HAP-1 (cell line): ENCODE measurements around the gene FBXW8.

Source experiments
- DNase-seq, 2 experiments: peaks; one replicate each; pipeline ENCODE4 v3.0.0-alpha.2; 2016 to 2020; ENCODE audit warnings: low spot score in 2 of 2
- H3K27me3 ChIP-seq: fragments of 250-450 bp; sonication (Bioruptor Pico); 2 replicates; pipeline ENCODE4 v1.5.1; 2020; ENCODE audit warnings: low read depth, mild to moderate bottlenecking, moderate library complexity
- H3K36me3 ChIP-seq: fragments of 250-450 bp; sonication (Bioruptor Pico); replicated peaks from 2 replicates; pipeline ENCODE4 v1.5.1; 2020; ENCODE audit warnings: mild to moderate bottlenecking
- H3K4me1 ChIP-seq: fragments of 250-450 bp; sonication (Bioruptor Pico); 2 replicates; pipeline ENCODE4 v1.5.1; 2020; ENCODE audit warnings: mild to moderate bottlenecking
- H3K4me3 ChIP-seq: fragments of 250-450 bp; sonication (Bioruptor Pico); 2 replicates; pipeline ENCODE4 v1.5.1; 2020; ENCODE audit warnings: mild to moderate bottlenecking, moderate library complexity
- H3K9me3 ChIP-seq: fragments of 250-450 bp; sonication (Bioruptor Pico); 2 replicates; pipeline ENCODE4 v1.5.1; 2020; ENCODE audit warnings: mild to moderate bottlenecking, moderate library complexity
- in situ Hi-C: fragments of 300-500 bp; cut with MboI; formaldehyde crosslinking; loops from 3 replicates; pipeline ENCODE4 v1.14.3; 2020; ENCODE audit warnings: low sequenced_read_pairs, inconsistent platforms, mixed read lengths

FBXW8 gene

GRCh38 chr12:117011988-117012805, 101.4 kb downstream of the FBXW8 start:
- Histone ChIP-seq H3K4me3 (no peak overlapping the region), H3K9me3 (no peaks in the 10 kb centered on the region; the same call in 1 of the 2 replicates), H3K36me3 (peaks cover 12% of the 10 kb centered on the region), H3K27me3 (no peaks in the 10 kb centered on the region), H3K4me1 (no peaks in the 10 kb centered on the region)
- no peak for DNase-seq
- in situ Hi-C loops, result no loop called here

GRCh38 chr12:117013726-117014125, 103.0 kb downstream of the FBXW8 start:
- Histone ChIP-seq H3K27me3 (no peaks in the 10 kb centered on the region), H3K4me1 (no peaks in the 10 kb centered on the region), H3K9me3 (no peaks in the 10 kb centered on the region; the same call in 1 of the 2 replicates), H3K4me3 (no peak overlapping the region), H3K36me3 (peaks cover 12% of the 10 kb centered on the region)
- no peak for DNase-seq
- in situ Hi-C loops, result no loop called here

GRCh38 chr12:117014342-117014887, 103.7 kb downstream of the FBXW8 start:
- in situ Hi-C loops, result no loop called here
- Histone ChIP-seq H3K9me3 (no peaks in the 10 kb centered on the region; the same call in 1 of the 2 replicates), H3K36me3 (peaks cover 12% of the 10 kb centered on the region), H3K4me1 (no peaks in the 10 kb centered on the region), H3K27me3 (no peaks in the 10 kb centered on the region), H3K4me3 (no peak overlapping the region)
- DNase-seq, result no peak

GRCh38 chr12:117015811-117016210, 105.1 kb downstream of the FBXW8 start:
- Histone ChIP-seq H3K27me3 (no peaks in the 10 kb centered on the region), H3K9me3 (no peaks in the 10 kb centered on the region; the same call in 1 of the 2 replicates), H3K36me3 (peaks cover 12% of the 10 kb centered on the region), H3K4me1 (no peaks in the 10 kb centered on the region), H3K4me3 (no peak overlapping the region)
- DNase-seq, result no peak
- in situ Hi-C loops, result no loop called here

GRCh38 chr12:117017807-117018206, 107.1 kb downstream of the FBXW8 start:
- H3K36me3 ChIP-seq, result peaks cover 12% of the 10 kb centered on the region
- H3K4me3 ChIP-seq, result no peak overlapping the region
- H3K27me3 ChIP-seq, result no peaks in the 10 kb centered on the region
- in situ Hi-C loops, result no loop called here
- H3K9me3 ChIP-seq, result no peaks in the 10 kb centered on the region; the same call in 1 of the 2 replicates
- DNase-seq, result no peak
- H3K4me1 ChIP-seq, result no peaks in the 10 kb centered on the region

- Histone ChIP-seq H3K36me3 (peaks cover 12% of the 10 kb centered on the region), H3K27me3 (no peaks in the 10 kb centered on the region), H3K4me1 (no peaks in the 10 kb centered on the region), H3K4me3 (no peak overlapping the region), H3K9me3 (no peaks in the 10 kb centered on the region)
- DNase-seq, result no peak
- in situ Hi-C loops, result no loop called here
Observed at GRCh38 chr12:117018276-117018675, 107.5 kb downstream of the FBXW8 start.

GRCh38 chr12:117018685-117019084, 107.9 kb downstream of the FBXW8 start:
- Histone ChIP-seq H3K27me3 (no peaks in the 10 kb centered on the region), H3K9me3 (no peaks in the 10 kb centered on the region), H3K36me3 (peaks cover 12% of the 10 kb centered on the region), H3K4me1 (no peaks in the 10 kb centered on the region), H3K4me3 (no peak overlapping the region)
- no peak for DNase-seq
- in situ Hi-C loops, result no loop called here

GRCh38 chr12:117019866-117020265, 109.1 kb downstream of the FBXW8 start:
- Histone ChIP-seq H3K4me3 (no peak overlapping the region), H3K4me1 (no peaks in the 10 kb centered on the region), H3K27me3 (no peaks in the 10 kb centered on the region), H3K9me3 (no peaks in the 10 kb centered on the region), H3K36me3 (peaks cover 10% of the 10 kb centered on the region)
- DNase-seq, result no peak
- in situ Hi-C loops, result no loop called here

GRCh38 chr12:117020536-117021220, 109.9 kb downstream of the FBXW8 start:
- no peaks in the 10 kb centered on the region for H3K9me3 ChIP-seq
- H3K27me3 ChIP-seq, result no peaks in the 10 kb centered on the region
- in situ Hi-C loops, result no loop called here
- H3K4me3 ChIP-seq, result no peak overlapping the region
- H3K4me1 ChIP-seq, result no peaks in the 10 kb centered on the region
- H3K36me3 ChIP-seq, result peaks cover 14% of the 10 kb centered on the region
- no peak for DNase-seq

- no peak overlapping the region for H3K4me3 ChIP-seq
- in situ Hi-C loops, result no loop called here
- no peaks in the 10 kb centered on the region for H3K27me3 ChIP-seq
- peaks cover 24% of the 10 kb centered on the region for H3K36me3 ChIP-seq
- H3K9me3 ChIP-seq, result no peaks in the 10 kb centered on the region
- H3K4me1 ChIP-seq, result no peaks in the 10 kb centered on the region
- no peak for DNase-seq
Observed at GRCh38 chr12:117022465-117022864, 111.7 kb downstream of the FBXW8 start.

GRCh38 chr12:117023998-117024960, 113.5 kb downstream of the FBXW8 start:
- H3K27me3 ChIP-seq, result no peaks in the 10 kb centered on the region
- no peaks in the 10 kb centered on the region for H3K9me3 ChIP-seq
- H3K36me3 ChIP-seq, result peaks cover 30% of the 10 kb centered on the region
- DNase-seq, result no peak
- H3K4me3 ChIP-seq, result no peak overlapping the region
- in situ Hi-C loops, result no loop called here
- H3K4me1 ChIP-seq, result no peaks in the 10 kb centered on the region

- in situ Hi-C loops, result loop anchor here (5.0 kb wide), 1 partner anchor 92 kb away; no protein-coding TSS in a partner anchor
- Histone ChIP-seq H3K36me3 (peaks cover 30% of the 10 kb centered on the region), H3K27me3 (no peaks in the 10 kb centered on the region), H3K4me3 (no peak overlapping the region), H3K9me3 (no peaks in the 10 kb centered on the region), H3K4me1 (no peaks in the 10 kb centered on the region)
- no peak for DNase-seq
Observed at GRCh38 chr12:117024961-117025480, 114.3 kb downstream of the FBXW8 start.
